Measurements from ENCODE around the gene EME2.

EME2 gene

DNA sequence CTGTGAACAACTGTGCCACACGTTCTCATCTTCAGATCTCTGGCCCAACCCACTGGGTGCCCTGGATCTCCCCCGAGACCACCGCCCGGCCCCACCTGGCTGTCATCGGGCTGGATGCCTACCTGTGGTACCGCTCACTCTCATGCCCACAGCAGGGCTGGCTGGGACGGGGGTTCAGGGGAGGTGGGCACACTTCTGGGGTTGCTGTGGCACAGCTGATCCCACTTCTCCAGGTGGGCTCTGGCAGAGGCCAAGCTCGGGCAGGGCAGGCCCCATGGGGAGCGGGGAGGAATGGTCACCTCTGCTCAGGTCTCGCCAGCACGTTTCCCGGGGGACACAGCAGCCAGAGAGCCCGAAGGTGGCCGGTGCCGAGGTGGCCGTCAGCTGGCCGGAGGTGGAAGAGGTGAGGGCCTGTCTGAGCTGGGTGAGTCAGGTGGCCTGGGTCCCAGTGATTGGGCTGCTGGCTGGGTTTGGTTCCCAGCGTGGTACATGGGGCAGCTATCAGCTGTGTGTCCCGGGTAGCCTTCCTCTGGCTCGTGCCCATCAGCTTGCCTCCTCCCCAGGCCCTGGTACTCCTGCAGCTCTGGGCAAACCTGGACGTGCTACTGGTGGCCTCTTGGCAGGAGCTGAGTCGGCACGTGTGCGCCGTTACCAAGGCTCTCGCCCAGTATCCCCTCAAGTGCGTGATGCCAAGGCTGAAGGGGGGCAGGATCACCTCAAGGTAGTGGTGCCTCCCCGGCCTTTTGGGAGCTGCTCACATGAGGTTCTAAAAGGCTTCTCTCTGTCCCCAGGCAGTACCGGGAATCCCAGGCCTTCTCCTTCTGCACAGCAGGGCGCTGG lies 2.6 kb downstream of the EME2 start:
- no peak for DNase-seq (ENCODE audit: low spot score)
- Mint-ChIP-seq H3K36me3 (ENCODE audit: low read depth) (peaks cover 10% of the 10 kb centered on the region), H3K4me1 (ENCODE audit: low read depth) (peaks cover 2% of the 10 kb centered on the region), H3K27ac (no peak overlapping the region), H3K9me3 (no peaks in the 10 kb centered on the region), H3K4me3 (peak overlapping the region; percentile 40), H3K27me3 (ENCODE audit: low read depth) (no peaks in the 10 kb centered on the region)

- no peak for DNase-seq (ENCODE audit: low spot score)
- H3K36me3 Mint-ChIP-seq (ENCODE audit: low read depth): peaks cover 9% of the 10 kb centered on the region
- H3K27ac Mint-ChIP-seq: no peak overlapping the region
- peaks cover 2% of the 10 kb centered on the region for H3K4me1 Mint-ChIP-seq (ENCODE audit: low read depth)
- H3K27me3 Mint-ChIP-seq (ENCODE audit: low read depth): no peaks in the 10 kb centered on the region
- no peaks in the 10 kb centered on the region for H3K9me3 Mint-ChIP-seq
- H3K4me3 Mint-ChIP-seq: no peak overlapping the region
Observed at GRCh38 chr16:1775846-1776671, 3.4 kb downstream of the EME2 start.

DNA sequence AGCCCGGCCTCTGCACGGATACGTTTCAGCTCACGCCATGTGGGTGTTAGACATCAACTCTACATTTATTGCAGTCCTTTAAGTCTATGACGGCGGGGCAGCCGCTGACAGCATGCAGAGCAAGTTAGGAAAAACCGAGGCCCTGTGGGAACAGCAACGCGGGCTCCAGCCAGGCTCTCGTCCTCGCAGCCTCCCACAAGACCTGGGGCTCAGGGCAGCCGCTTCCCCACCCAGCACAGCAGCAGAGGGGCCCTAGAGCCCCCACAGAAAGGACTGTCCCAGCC lies 4.0 kb downstream of the EME2 start:
- Mint-ChIP-seq H3K27ac (no peak overlapping the region), H3K9me3 (no peaks in the 10 kb centered on the region)

DNA sequence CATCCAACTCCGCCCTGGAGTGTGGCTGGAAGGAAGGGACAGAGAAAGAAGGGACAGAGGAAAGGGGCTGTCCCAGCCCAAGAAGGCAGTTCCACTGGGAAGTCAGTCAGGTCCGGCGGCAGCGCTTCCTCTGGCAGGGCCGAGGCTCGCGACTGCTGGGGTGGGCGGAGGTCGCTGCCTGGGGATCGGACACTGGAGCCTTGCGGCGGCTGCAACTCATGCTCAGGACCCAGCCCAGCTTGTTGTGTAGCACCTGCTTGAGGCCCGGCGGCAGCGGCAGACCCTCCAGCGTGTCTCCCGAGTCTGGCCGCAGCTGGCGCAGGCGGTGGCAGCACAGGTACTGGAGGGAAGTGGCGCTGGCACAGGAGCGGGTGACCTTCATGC lies 4.4 kb downstream of the EME2 start:
- Mint-ChIP-seq H3K27me3 (ENCODE audit: low read depth) (no peaks in the 10 kb centered on the region), H3K36me3 (ENCODE audit: low read depth) (peaks cover 6% of the 10 kb centered on the region), H3K4me3 (no peak overlapping the region), H3K9me3 (no peaks in the 10 kb centered on the region), H3K4me1 (ENCODE audit: low read depth) (peaks cover 6% of the 10 kb centered on the region), H3K27ac (no peak overlapping the region)
- no peak for DNase-seq (ENCODE audit: low spot score)

More for the DNA sequence above, 4.0 kb downstream of the EME2 start:
- Mint-ChIP-seq H3K36me3 (ENCODE audit: low read depth) (peaks cover 9% of the 10 kb centered on the region), H3K4me3 (no peak overlapping the region), H3K4me1 (ENCODE audit: low read depth) (peaks cover 6% of the 10 kb centered on the region), H3K27me3 (ENCODE audit: low read depth) (no peaks in the 10 kb centered on the region)
- DNase-seq (ENCODE audit: low spot score): no peak

DNA sequence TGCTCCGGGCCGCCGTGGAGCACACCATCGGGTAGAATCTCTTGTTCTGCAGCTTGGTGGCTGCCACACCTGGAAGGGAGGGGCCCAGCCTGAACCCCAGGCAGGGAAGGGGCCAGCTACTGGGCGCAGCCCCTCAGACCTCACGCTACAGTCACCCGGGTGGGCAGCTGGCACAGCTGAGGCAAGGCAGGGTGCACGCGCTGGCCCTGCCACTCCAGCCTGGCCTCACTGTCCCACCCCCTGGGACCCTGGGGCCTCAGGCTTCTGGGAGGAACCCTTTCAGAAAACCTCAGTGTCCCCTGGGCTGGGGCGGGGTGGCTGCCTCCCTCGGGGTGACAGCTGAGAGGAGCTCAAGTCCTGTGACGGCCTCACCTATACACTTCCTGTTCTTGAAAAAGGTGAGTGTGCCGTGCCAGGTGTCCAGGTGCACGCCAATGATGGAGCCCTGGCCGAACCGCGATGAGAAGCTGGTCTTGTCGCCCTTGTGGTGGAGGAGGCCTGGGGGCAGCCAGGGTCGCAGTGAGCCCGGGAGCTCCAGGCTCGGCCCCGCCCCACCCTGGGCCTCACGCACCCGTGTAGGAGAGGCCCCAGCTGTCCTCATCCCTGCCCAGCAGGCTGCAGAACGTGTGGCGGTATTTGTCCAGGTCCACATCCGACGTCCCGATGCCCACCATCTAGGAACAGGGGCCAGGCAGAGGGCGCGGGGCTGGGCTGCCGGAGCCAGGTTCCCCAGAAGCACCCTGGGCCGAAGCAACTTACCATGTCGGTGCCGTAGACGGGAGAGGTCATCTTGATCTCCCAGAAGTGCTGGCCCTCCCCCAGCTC lies 5.0 kb downstream of the EME2 start:
- no peaks in the 10 kb centered on the region for H3K9me3 Mint-ChIP-seq
- no peak for DNase-seq (ENCODE audit: low spot score)
- no peaks in the 10 kb centered on the region for H3K27me3 Mint-ChIP-seq (ENCODE audit: low read depth)
- no peak overlapping the region for H3K27ac Mint-ChIP-seq
- H3K36me3 Mint-ChIP-seq (ENCODE audit: low read depth): peaks cover 1% of the 10 kb centered on the region
- H3K4me1 Mint-ChIP-seq (ENCODE audit: low read depth): peaks cover 4% of the 10 kb centered on the region
- H3K4me3 Mint-ChIP-seq: no peak overlapping the region

DNA sequence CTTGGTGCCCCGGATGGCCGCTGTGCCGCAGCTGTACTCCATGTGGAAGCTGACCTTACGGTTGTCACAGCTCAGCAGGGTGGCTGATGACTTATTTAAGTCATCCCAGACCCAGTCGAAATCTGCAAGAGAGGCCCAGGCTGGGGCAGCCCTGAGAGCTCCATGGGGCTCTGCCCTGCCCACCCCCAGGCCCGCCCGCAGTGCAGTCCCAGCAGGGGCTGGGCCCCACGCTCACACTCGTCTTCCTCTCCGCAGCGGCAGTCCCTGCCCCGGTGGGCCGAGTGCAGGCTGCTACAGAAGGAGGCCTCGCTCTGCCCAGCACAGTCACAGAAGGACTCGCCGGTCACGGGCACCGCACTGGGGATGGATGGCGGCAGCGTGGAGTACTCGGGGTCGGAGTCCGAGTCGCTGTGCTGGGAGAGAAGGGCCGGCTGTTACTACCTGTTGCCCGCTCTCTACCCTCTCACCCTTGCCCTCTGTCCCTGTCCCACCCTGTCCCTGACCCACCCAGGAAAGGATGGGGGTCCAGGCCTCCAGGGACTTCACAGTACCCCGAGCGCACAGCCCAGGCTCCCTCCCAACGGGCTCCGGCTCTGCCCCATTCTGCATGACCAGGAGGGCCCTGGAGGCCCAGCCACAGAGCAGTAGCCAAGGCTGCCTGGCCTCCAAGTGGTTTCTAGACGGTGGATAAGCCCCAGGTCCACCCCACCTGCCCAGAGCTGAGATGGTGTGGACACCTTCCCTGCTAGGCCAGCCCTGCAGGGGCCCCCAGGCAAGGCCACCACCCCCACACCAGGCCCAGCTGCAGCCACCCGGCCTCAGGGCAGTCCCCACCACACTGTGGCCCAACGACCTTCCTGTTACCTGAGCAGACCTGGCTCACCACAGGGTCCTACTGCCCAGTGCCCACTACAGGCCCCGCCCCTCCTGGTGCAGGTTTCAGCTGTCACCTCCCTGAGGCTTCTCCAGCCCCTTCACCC lies 5.9 kb downstream of the EME2 start:
- Mint-ChIP-seq H3K27ac (no peak overlapping the region), H3K9me3 (no peaks in the 10 kb centered on the region), H3K27me3 (ENCODE audit: low read depth) (no peaks in the 10 kb centered on the region), H3K4me3 (no peak overlapping the region), H3K36me3 (ENCODE audit: low read depth) (peaks cover 3% of the 10 kb centered on the region), H3K4me1 (ENCODE audit: low read depth) (peaks cover 4% of the 10 kb centered on the region)
- no peak for DNase-seq (ENCODE audit: low spot score)

DNA sequence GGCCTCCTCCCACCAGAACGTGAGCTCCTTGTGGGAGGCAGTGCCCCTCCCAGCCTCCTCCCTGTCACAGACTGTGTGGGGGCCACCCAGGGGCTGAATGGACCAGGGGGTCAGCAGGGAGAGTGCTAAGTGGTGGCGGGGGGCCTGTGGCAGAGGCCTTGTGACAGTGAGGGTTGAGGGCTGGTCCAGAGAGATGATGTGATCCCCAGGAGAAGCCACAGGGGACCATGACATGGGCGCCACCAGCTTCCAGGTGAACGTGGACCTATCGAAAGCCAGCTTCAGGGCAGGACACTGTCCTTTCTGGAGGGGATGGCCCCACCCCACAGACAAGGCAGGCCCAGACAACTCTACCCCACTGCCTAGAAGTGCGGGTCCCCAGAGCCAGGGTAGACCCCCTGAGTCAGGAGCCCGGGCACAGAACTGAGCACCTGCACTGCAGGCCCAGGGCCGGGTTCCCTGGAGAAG lies 6.7 kb downstream of the EME2 start:
- Mint-ChIP-seq H3K27me3 (ENCODE audit: low read depth) (no peaks in the 10 kb centered on the region), H3K27ac (no peak overlapping the region), H3K4me1 (ENCODE audit: low read depth) (peaks cover 4% of the 10 kb centered on the region), H3K4me3 (no peak overlapping the region), H3K9me3 (no peaks in the 10 kb centered on the region), H3K36me3 (ENCODE audit: low read depth) (peaks cover 5% of the 10 kb centered on the region)
- no peak for DNase-seq (ENCODE audit: low spot score)

DNA sequence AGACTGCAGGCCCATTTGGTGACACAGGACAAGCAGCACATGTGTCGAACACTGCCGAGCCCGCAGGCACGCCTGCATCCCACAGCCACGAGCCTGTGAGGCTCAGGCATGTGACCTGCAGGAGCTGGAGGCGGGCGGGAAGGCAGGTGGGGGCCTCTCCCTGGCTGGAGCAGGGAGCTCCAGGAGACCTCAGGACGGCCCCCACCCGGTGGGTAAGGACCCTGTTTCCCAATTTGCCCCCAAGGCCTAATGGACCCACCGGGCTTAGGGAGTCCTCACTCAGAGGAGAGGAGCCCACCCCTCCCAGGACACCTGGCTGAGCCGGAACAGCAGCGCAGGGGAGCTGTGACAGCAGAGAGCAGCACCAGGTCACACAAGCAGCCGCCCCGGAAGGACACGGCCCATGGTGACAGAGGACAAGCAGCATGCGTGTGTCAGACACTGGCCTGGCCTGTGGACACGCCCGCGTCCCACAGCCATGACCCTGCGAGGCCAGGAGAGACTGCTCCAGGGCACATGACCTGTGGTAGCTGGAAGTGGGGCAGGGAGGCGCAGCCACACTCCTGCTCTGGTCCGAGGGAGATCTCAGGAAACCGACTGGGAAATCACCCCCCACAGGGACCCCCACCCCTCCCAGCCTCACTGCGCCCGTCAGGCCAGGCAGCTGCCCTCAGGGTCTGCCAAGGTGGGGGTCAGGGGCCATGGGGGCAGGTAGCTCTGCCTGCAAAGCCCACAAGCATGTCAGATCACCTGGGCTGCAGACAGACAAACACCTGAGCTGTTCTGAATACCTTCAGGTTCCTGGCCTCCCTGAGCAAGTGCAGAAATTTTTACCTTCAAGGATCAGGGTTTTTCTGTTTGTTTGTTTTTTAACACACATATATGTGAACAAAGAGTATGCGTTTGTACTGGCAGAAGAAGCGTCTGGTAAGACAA lies 7.4 kb downstream of the EME2 start:
- peaks cover 5% of the 10 kb centered on the region for H3K36me3 Mint-ChIP-seq (ENCODE audit: low read depth)
- H3K4me1 Mint-ChIP-seq (ENCODE audit: low read depth): peaks cover 4% of the 10 kb centered on the region
- no peaks in the 10 kb centered on the region for H3K27me3 Mint-ChIP-seq (ENCODE audit: low read depth)
- no peak overlapping the region for H3K27ac Mint-ChIP-seq
- H3K9me3 Mint-ChIP-seq: no peaks in the 10 kb centered on the region
- peak overlapping the region; percentile 85 for H3K4me3 Mint-ChIP-seq
- DNase-seq (ENCODE audit: low spot score): no peak

- no peak for DNase-seq (ENCODE audit: low spot score)
- H3K4me3 Mint-ChIP-seq: peak overlapping the region; percentile 85
- no peak overlapping the region for H3K27ac Mint-ChIP-seq
- H3K4me1 Mint-ChIP-seq (ENCODE audit: low read depth): peaks cover 4% of the 10 kb centered on the region
- peaks cover 7% of the 10 kb centered on the region for H3K36me3 Mint-ChIP-seq (ENCODE audit: low read depth)
- H3K27me3 Mint-ChIP-seq (ENCODE audit: low read depth): no peaks in the 10 kb centered on the region
- no peaks in the 10 kb centered on the region for H3K9me3 Mint-ChIP-seq
Observed at GRCh38 chr16:1780677-1781072, 8.1 kb downstream of the EME2 start.

DNA sequence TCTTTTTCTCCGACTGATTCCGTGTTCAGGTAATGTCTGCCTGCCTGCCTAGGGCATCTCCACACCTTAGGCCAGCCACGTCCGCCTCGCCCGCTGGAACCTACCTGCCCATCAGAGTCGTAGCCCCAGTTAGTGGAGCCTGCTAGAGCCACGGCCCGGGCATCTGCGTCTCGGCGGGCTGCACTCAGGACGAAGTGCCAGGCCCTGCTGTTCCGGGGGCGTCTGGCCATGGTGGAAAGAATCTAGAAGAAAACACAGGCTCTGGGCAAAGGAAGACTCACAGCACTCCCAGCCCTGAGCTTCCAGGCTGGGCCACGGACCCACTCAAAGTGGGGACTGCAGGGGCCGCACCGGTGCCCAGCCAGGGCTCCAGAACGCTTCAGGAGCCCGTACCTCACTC lies 8.6 kb downstream of the EME2 start:
- Mint-ChIP-seq H3K4me3 (peak overlapping the region; percentile 85), H3K27ac (peak overlapping the region; percentile 79), H3K9me3 (no peaks in the 10 kb centered on the region), H3K27me3 (ENCODE audit: low read depth) (no peaks in the 10 kb centered on the region), H3K4me1 (ENCODE audit: low read depth) (peaks cover 4% of the 10 kb centered on the region), H3K36me3 (ENCODE audit: low read depth) (peaks cover 7% of the 10 kb centered on the region)
- DNase-seq (ENCODE audit: low spot score): no peak

DNA sequence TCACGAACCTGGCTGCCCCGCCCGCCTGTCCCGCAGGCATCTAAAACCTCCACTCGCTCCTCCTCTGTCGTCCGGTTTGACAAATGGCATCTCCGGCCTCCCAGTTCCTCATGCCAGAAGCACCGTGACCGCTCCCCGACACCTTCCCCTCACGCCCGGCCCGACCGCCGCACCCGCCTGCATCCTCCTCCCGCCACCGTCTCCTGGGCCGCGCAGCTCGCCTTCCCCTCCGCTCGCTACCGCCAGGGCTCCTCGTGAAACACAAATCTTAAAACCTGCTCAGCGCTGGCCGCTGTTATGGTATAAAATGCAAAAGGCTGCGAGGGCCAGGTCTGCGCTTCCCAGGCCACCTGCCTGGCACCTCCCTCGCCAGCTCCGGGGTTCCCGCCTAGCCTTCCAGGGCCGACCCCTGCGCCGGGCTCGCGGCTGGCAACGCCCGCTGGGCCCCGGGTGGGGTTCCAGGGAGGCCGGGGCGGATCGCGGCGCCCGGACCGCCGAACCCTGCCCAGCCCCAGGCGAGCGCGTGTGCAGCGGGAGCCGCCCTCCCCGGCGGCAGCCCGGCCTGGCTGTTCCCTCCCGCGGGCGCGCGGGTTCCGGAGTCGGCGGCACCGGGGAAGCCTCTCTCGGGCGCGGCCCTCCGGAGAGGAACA lies 9.3 kb downstream of the EME2 start:
- no peaks in the 10 kb centered on the region for H3K27me3 Mint-ChIP-seq (ENCODE audit: low read depth)
- H3K4me1 Mint-ChIP-seq (ENCODE audit: low read depth): peaks cover 4% of the 10 kb centered on the region
- no peaks in the 10 kb centered on the region for H3K9me3 Mint-ChIP-seq
- H3K27ac Mint-ChIP-seq: peak overlapping the region; percentile 79
- no peak for DNase-seq (ENCODE audit: low spot score)
- peaks cover 7% of the 10 kb centered on the region for H3K36me3 Mint-ChIP-seq (ENCODE audit: low read depth)
- peak overlapping the region; percentile 85 for H3K4me3 Mint-ChIP-seq

Measured in T-helper 2 cell treated with Interferon-gamma antibody and Interleukin-4, amounts not matched to agents 5 μg/mL and 100 μg/mL, for 36 hours (primary cell).